ENCODE measurements around the gene RPL41. TPM values are rescaled to one million over a fixed set of nuclear protein-coding genes. Genes with fewer than 3 reads are reported as not detected.

The RPL41 gene
- total RNA-seq, 1 donor from 2014 or later, result 5,829 TPM

- Mint-ChIP-seq H3K9me3 (no peaks in the 10 kb centered on the region), H3K4me3 (no peak overlapping the region), H3K4me1 (peaks cover 23% of the 10 kb centered on the region), H3K27me3 (no peaks in the 10 kb centered on the region), H3K36me3 (ENCODE audit: low read depth) (peaks cover 87% of the 10 kb centered on the region), H3K27ac (no peak overlapping the region)
- intact Hi-C loops (cut with micrococcal nuclease), result no loop called here
- DNase-seq (no peak), ATAC-seq (ENCODE audit: low read depth) (no peak)
- TF ChIP-seq CTCF (IDR thresholded peaks at IDR 0.05), result no peak
- ChIA-PET POLR2A (interaction anchor here (0.9 kb wide), 1 partner anchor 37 kb away, joined by 4 read pairs; the partner anchor contains the start of gene ESYT1), CTCF (no interaction called here)
Measured at GRCh38 chr12:56164345-56164729, 47.9 kb downstream of the RPL41 start.

GRCh38 chr12:56165369-56165768, 48.9 kb downstream of the RPL41 start:
- H3K4me3 Mint-ChIP-seq, result no peak overlapping the region
- POLR2A ChIA-PET, result interaction anchor here (0.6 to 1.5 kb wide), 8 partner anchors 12 to 1273 kb away, joined by 3 to 6 read pairs (median 3); partner anchors contain the start of genes CNPY2, ESYT1, SMARCC2 and ZC3H10
- no peaks in the 10 kb centered on the region for H3K9me3 Mint-ChIP-seq
- CTCF ChIA-PET, result no interaction called here
- ATAC-seq (ENCODE audit: low read depth), result no peak
- DNase-seq, result no peak
- TF ChIP-seq CTCF (IDR thresholded peaks at IDR 0.05), result no peak
- no peaks in the 10 kb centered on the region for H3K27me3 Mint-ChIP-seq
- no peak overlapping the region for H3K27ac Mint-ChIP-seq
- H3K36me3 Mint-ChIP-seq (ENCODE audit: low read depth), result peaks cover 87% of the 10 kb centered on the region
- intact Hi-C loops (cut with micrococcal nuclease), result no loop called here
- peaks cover 13% of the 10 kb centered on the region for H3K4me1 Mint-ChIP-seq

Other genes with a start within 250 kb of the RPL41 start
- 39.6 and 41.7 TPM in 2 replicates for gene PYM1, start 188.7 kb upstream of the RPL41 start, total RNA-seq
- 86.8 and 95.9 TPM in 2 replicates for gene DGKA, start 185.5 kb upstream of the RPL41 start, total RNA-seq
- 0.27 TPM in 1 of 2 replicates, not detected in the other for gene PMEL, start 150.6 kb upstream of the RPL41 start, total RNA-seq
- gene CDK2, start 149.8 kb upstream of the RPL41 start, total RNA-seq, result 25.7 and 29.0 TPM in 2 replicates
- gene RAB5B, start 142.6 kb upstream of the RPL41 start, total RNA-seq, result 82.1 and 83.8 TPM in 2 replicates
- 5.4 and 5.6 TPM in 2 replicates for gene SUOX, start 119.4 kb upstream of the RPL41 start, total RNA-seq
- 4.1 and 6.4 TPM in 2 replicates for gene IKZF4, start 95.6 kb upstream of the RPL41 start, total RNA-seq
- gene RPS26, start 74.7 kb upstream of the RPL41 start, total RNA-seq, result 23.9 and 28.1 TPM in 2 replicates
- not detected in 2 replicates for gene ERBB3, start 36.5 kb upstream of the RPL41 start, total RNA-seq
- 137 and 155 TPM in 2 replicates for gene PA2G4, start 12.1 kb upstream of the RPL41 start, total RNA-seq
- gene ZC3H10, start 1.6 kb downstream of the RPL41 start, total RNA-seq, result 15.4 and 17.1 TPM in 2 replicates
- gene ESYT1, start 11.6 kb downstream of the RPL41 start, total RNA-seq, result 120 and 137 TPM in 2 replicates
- gene MYL6B, start 36.0 kb downstream of the RPL41 start, total RNA-seq, result 25.2 and 36.2 TPM in 2 replicates
- gene MYL6, start 41.7 kb downstream of the RPL41 start, total RNA-seq, result 921 and 1,059 TPM in 2 replicates
- 109 and 136 TPM in 2 replicates for gene SMARCC2, start 72.8 kb downstream of the RPL41 start, total RNA-seq
- 75.8 and 86.0 TPM in 2 replicates for gene RNF41, start 105.3 kb downstream of the RPL41 start, total RNA-seq
- 27.7 and 31.4 TPM in 2 replicates for gene NABP2, start 107.7 kb downstream of the RPL41 start, total RNA-seq
- 0.37 and 1.00 TPM in 2 replicates for gene SLC39A5, start 113.4 kb downstream of the RPL41 start, total RNA-seq
- 44.1 and 44.8 TPM in 2 replicates for gene ANKRD52, start 141.8 kb downstream of the RPL41 start, total RNA-seq
- 30.2 and 35.6 TPM in 2 replicates for gene COQ10A, start 150.3 kb downstream of the RPL41 start, total RNA-seq
- gene CS, start 183.7 kb downstream of the RPL41 start, total RNA-seq, result 229 and 233 TPM in 2 replicates
- 72.1 and 98.8 TPM in 2 replicates for gene CNPY2, start 199.4 kb downstream of the RPL41 start, total RNA-seq
- gene PAN2, start 217.4 kb downstream of the RPL41 start, total RNA-seq, result 86.3 and 98.9 TPM in 2 replicates
- gene IL23A, start 222.3 kb downstream of the RPL41 start, total RNA-seq, result 5.6 and 7.2 TPM in 2 replicates
- gene STAT2, start 243.5 kb downstream of the RPL41 start, total RNA-seq, result 159 and 177 TPM in 2 replicates
- not detected in 2 replicates for gene APOF, start 246.2 kb downstream of the RPL41 start, total RNA-seq

Measured in activated B cell treated with CpG ODN at 0.5 μM for 24 hours (primary cell).